Left renal pelvis (tissue), 4 donors: ENCODE measurements around the gene CRACR2A. TPM values are rescaled to one million over a fixed set of nuclear protein-coding genes. Genes with fewer than 3 reads are reported as not detected.
A peak's percentile ranks its signal among the peaks of the same experiment; 100 is the strongest.

Experiments
- DNase-seq, 4 donors: peaks; one replicate each; pipeline ENCODE4 v3.0.0-alpha.2; 2013; ENCODE audit warnings: low read depth in 4 of 4, low spot score in 3 of 4
- polyA plus RNA-seq, 4 donors: library from polyadenylated mRNA; unstranded; fragments of 120-200 nt; gene quantifications; one replicate each; pipeline ENCODE4 v1.2.1, GENCODE V29; 2013; ENCODE audit not compliant: insufficient read length in 4 of 4

The CRACR2A gene
- polyA plus RNA-seq, 4 donors: 1.2 to 1.5 (median 1.3) TPM

- DNase-seq: no peak
Observed at GRCh38 chr12:3576891-3577290, 176.0 kb downstream of the CRACR2A start.

GRCh38 chr12:3574986-3575385 lies 177.9 kb downstream of the CRACR2A start:
- no peak for DNase-seq

- no peak for DNase-seq
Observed at GRCh38 chr12:3572560-3572959, 180.3 kb downstream of the CRACR2A start.

- peak in 1 of 4 donors; percentile 5 for DNase-seq
Observed at GRCh38 chr12:3571724-3572123, 181.2 kb downstream of the CRACR2A start.

GRCh38 chr12:3571323-3571722 lies 181.6 kb downstream of the CRACR2A start:
- no peak for DNase-seq

- DNase-seq: no peak
Observed at GRCh38 chr12:3568695-3569094, 184.2 kb downstream of the CRACR2A start.

- no peak for DNase-seq
Observed at GRCh38 chr12:3565985-3566384, 186.9 kb downstream of the CRACR2A start.

Other genes starting within 250 kb of the CRACR2A start
- 10 to 100 TPM; 11.8 to 17.4 (median 15.2) TPM for gene PARP11, start 120.3 kb upstream of the CRACR2A start, polyA plus RNA-seq